HK-2 (cell line): ENCODE data around the gene NLRP3.
A peak's percentile ranks its signal among the peaks of the same experiment; 100 is the strongest.
"Not testable (repeated sequence)": the region's sequence is repeated elsewhere in the genome, so short reads cannot be mapped to it uniquely, and the experiment has no call there.

Experiments used
- DNase-seq: peaks from one replicate; pipeline ENCODE4 v3.0.0-alpha.2; 2018; ENCODE audit not compliant: unreplicated experiment

Gene NLRP3

DNA sequence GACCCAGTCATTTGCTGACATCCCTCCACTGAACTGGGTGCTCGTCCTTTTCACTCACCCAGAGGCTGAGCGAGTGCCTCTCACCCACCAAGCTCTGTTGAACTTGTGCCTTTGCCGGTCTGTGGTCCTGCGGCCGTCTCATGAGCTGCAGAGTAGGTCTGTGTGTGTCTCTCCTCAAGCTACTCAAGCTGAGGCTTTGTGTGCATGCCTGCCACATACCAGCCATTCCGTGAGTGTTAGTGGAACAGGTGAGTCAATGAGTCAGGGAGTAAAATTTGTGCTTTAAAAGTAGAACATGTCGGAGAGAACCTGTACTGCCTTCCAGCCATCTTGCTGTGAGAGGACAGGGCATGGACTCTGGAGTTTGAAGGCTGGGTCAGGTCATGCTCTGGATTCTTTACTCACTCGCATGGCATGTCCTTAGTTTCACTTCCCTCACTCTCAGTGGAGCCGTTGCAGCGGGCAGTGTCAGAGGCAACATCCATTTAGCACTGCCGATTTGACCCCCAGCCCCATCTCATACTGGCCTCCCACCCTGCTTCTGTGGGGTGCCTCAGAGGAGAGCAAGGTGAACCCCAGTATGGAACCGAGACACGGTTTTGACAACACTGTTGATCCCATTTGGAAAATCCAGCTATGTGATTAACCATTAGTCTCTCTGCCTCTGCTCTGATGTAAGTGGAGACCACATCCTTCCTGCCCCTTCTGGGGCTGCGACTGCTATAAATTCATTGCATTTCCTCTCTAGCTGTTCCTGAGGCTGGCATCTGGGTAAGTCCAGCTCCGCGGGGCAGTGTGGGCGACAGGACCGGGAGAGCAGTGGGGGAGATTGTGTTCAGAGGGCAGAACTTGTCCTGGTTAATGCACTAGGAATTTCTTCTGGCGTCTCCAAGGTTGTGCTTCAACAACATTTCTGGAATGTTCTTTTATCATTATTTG lies at the start of gene NLRP3:
TSS of gene NLRP3 (plus strand) at position 751 of the 939 bp plus-strand sequence. CDS start 2,628 bp downstream, outside the sequence.
- DNase-seq: no peak

DNA sequence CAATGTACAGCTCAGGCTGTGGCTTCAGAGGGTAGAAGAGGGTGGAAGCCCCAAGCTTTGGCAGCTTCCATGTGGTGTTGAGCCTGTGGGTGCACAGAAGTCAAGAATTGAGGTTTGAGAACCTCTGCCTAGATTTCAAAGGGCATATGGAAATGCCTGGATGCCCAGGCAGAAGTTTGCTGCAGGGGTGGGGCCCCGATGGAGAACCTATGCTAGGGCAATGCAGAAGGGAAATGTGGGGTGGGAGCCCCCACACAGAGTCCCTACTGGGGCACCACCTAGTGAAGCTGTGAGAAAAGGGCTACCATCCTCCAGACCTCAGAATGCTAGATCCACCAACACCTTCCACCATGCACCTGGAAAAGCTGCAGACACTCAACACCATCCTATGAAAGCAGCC lies 49.6 kb upstream of the NLRP3 start:
- not testable (repeated sequence) for DNase-seq

DNA sequence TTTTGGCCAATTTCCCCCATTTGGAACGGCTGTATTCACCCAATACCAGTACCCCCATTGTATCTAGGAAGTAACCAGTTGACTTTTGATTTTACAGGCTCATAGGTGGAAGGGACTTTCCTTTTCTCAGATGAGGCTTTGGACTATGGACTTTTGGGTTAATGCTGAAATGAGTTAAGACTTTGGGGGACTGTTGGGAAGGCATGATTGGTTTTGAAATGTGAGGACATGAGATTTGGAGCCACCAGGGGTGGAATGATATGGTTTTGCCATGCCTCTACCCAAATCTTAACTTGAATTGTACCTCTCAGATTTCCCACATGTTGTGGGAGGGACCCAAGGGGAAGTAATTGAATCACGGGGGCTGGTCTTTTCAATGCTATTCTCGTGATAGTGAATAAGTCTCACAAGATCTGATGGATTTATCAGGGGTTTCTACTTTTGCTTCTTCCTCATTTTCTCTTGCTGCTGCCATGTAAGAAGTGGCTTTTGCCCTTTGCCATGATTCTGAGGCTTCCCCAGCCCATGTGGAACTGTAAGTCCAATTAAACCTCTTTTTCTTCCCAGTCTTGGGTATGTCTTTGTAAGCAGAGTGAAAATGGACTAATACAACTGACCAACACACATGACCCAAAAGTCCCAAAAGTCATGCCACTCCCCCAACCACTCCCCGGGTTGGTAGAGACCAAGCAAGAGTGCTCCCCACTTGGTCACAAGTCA lies 48.9 kb upstream of the NLRP3 start:
- DNase-seq: no peak

DNA sequence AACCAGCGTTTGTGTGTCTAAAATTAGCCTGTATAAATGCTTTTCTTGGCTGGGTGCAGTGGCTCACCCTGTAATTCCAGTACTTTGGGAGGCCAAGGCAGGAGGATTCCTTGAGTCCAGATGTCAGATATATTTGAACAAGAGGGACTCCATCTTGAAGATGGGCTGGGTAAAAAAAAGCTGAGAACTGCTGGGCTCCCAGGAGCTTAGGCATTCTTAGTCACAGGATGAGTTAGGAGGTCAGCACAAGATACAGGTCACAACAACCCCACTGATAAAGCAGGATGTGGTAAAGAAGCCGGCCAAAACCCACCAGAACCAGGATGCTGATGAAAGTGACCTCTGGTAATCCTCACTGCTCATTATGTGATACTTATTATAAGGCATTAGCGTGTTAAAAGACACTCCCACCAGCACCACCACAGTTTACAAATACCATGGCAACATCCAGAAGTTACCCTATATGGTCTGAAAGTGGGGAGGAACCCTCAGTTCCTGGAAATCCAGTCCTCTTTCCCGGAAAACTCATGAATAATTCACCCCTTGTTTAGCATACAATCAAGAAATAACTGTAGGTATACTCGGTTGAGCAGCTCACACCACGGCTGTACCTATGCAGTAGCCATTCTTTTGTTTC lies 48.1 kb upstream of the NLRP3 start:
- DNase-seq: no peak

DNA sequence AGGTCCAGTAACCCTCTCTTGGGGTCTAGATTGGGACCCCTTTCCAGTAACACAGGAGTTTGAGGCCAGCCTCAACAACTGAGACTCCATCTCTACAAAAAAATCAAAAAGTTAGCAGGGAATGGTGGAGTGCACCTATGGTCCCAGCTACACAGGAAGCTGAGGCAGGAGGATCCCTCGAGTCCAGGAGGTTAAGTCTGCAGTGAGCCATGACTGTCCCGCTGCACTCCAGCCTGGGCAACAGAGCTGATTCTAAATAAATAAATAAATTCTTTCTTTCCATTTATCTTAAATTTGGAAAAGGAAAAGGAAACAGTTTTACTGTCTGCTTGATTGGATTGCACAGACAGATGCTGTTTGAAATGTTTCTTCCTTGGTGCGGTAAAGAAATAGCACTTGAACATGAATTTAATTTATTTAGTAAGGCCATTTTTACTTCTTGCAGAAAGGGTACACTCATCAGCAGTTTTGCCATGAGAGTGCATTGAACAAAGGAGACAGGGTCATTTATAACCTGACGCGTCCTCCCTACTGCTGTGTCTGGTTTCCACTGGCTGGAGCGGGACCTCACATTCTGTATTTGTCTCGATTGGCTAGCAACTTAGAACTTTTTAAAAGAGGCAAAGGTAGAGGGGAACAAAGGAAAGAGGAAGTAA lies 47.4 kb upstream of the NLRP3 start:
- DNase-seq: no peak

DNA sequence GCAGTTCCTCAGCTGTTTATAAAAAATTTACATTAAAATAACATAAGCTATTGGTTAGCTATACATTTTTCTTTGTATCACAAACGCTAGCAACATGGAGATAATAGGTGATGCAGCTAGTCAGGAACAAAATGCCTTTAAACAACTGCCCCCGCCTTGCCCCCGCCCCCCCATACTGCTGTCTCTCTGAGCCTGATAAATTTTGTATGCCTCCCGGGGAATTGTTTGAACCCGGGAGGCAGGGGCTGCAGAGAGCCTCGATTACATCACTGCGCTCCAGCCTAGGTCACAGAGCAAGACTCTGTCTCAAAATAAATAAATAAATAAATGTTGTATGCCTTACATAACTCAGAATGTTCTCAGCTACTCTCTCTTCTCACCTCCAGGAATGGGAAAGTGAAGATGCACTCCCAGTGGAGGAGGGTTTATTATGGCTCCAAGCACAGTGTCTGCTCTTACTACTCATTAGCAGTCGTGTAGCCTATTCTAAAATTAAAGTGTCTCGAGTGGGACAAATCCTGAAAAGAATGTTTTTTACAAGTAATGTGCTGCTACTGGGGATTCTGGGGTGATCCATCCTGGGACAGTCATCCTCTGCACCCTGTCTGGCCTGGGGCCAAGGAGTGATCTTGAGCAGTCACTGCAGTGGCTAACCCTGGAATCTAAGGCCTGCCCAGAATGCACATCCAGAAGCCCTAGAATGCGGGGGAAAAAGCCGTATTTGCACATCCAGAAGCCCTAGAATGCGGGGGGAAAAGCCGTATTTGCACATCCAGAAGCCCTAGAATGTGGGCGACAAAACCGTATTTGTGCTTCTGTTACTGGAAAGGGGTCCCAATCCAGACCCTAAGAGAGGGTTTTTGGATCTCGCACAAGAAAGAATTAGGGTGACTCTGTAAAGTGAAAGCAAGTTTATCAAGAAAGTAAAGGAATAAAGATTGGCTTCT lies 44.9 kb upstream of the NLRP3 start:
- no peak for DNase-seq

DNA sequence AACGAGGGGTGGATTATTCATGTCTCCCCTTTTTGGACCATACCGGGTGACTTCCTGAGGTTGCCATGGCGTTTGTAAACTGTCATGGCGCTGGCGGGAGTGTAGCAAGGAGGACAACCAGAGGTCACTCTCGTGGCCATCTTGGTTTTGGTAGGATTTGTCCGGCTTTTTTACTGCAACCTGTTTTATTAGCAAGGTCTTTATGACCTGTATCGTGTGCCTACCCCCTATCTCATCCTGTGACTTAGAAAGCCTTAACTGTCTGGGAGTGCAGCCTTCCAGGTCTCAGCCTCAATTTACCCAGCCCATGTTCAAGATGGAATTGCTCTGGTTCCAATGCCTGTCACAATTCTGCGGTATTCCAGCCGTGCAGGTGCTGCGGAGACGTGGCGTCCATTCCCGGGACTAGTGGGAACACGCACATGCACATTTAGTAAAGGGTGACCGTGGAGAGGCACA lies 44.1 kb upstream of the NLRP3 start:
- no peak for DNase-seq

DNA sequence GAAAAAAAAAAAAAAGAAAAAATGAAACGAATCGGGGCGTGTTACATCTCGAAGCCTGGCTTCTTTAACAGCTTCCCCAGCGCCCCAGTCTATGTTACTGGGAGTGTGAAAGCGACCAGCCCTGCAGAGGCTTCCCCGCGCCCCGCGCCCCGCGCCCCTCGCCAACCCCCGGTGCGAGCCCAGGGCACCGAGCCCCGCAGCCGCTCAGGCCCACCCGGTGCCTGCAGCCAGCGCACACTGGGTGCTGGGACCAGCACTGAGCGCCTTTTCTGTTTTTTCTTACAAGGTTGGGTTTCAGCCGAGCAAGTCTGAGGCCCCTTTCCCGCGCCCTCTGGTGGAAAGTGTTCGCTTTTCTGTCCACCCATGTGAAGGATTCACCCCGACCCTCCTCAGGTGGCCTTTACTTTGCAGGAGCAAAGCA lies 42.2 kb upstream of the NLRP3 start:
- no peak for DNase-seq

DNA sequence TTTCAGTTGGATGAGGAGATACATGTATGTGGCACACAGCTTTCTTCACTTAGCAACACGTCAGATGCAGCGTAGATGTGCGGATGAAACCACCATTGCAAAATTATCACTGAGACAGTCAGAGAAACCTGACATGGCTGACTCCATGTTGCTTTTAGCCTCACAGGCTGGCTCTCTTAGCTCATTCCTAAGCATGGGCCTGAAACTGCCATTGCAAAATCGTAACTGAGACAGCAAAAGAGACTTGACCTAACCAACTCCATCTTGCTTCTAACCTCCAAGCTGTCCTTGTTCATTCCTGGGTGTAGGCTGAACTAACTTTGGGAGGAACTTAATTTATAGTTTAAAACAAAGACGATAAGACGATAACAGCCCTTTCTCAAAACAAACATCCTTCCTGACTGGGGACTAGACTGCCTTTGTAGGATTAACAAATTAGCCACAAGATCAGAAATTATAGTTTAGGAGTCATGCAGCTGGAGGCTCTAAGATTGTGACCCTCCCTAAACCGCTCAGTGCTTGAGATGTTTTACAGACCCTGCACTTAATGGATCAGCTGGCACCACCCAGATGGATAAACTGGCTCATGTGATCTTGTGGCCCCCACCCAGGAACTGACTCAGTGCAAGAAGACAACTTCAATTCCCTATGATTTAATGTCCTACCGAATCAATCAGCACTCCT lies 41.2 kb upstream of the NLRP3 start:
- DNase-seq: not testable (repeated sequence)

DNA sequence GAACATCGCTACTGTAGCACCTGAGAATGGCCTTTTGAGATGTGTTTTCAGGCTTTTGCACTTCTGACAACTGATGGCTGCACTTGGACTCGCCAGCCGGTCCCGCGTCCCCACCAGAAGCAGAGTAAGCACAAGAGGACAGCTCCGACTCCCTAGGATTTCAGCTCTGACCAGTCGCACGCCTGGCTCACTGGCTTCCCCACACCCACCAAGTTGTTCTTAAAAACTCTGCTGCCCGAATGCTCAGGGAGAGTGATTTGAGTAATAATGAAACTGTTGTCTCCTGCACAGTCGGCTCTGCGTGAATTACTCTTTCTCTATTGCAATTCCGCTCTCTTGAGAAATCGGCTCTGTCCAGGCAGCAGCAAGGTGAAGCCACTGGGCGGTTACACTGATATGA lies 40.2 kb upstream of the NLRP3 start:
- DNase-seq: no peak

DNA sequence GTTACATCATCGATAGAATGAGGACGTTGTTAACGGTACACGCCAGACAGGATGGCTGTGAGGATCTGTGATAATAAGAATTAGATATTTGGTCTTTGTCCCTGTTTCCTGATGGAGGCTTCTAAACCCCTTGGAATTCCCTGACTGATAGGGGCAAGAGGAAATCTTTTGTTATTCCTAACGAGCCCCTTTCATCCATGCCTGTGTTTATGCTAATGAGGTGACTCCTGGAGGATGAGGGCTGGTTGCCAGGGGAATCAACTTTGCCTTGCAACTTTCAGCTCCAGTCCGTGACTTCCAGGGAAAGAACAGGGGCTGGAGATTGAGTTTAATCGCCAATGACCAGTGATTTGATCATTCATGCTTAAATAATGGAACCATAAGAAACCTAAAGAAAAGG lies 39.3 kb upstream of the NLRP3 start:
- DNase-seq: no peak

DNA sequence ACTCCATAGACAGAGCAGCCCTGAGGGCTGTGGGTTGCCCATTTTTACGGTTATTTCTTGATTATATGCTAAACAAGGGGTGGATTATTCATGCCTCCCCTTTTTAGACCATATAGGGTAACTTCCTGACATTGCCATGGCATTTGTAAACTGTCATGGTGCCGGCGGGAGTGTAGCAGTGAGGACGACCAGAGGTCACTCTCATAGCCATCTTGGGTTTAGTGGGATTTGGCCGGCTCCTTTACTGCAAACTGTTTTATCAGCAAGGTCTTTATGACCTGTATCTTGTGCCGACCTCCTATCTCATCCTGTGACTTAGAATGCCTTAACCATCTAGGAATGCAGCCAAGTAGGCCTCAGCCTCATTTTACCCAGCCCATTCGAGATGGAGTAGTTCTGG lies 38.3 kb upstream of the NLRP3 start:
- DNase-seq: not testable (repeated sequence)

DNA sequence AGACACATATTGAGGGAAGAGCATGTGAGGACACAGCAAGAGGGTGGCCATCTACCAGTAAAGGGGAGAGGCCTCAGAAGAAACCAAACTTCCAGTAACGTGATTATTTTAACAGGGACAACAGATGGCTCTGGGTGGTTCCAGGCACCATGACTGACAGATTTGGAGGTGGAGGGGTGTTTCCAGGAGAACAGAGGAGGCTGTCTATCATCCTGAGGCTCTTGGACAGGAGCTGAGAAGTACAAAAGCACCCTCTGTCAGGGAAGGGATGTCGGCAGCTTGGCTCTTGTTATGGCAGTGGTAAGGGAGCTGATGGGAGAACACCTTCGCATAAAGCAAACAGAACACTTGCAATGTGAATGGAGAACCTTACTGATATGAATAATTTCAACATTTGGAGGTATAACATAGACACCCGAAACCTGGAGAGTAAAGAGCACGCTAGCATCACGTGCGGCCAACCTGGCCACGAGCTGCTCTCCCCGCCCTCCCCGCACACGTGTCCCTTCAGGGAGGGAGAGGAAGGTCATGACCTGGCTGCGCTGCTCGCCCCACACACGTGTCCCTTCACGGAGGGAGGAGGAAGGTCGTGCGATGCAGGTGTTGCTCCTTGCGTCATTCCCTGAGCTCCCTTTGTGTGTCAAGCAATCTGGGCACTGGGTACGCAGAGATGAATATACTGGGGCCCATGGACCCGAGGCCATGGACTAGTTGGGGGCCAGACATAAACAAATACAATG lies 37.5 kb upstream of the NLRP3 start:
- no peak for DNase-seq

DNA sequence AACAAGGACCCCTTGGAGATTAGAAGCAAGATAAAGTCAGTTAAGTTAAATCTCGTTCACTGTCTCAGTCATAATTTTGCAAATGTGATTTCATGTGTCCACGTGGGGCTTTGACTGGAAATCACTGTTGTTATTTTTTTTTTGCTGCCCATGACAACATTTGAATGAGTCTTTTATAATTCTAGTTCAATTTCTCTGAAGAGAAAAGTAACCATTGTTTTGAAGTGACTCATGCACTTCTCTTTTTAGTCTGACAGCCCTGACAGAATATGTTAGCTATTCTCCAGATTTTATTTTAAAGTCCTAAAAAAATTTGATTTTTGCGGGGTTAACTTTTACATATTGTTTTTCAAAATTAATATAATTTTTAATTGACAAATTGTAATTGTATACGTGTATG lies 30.7 kb upstream of the NLRP3 start:
- no peak for DNase-seq

DNA sequence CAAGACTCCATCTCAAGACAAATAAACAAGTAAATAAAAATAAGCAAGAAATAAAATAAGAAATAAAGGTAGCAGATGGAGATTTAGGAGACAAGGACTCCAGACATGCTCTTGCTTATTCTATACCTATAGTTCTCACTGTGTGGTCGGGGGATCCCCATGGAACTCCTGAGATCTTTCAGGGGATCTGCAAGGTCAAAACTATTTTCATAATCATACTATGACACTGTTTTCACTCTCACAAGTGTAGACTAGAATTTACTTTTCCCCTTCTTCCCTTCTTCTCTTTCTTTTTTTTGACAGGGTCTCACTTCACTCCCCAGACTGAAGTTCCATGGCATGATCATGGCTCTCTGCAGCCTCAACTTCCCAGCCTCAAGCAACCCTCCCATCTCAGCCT lies 29.8 kb upstream of the NLRP3 start:
- DNase-seq: no peak

DNA sequence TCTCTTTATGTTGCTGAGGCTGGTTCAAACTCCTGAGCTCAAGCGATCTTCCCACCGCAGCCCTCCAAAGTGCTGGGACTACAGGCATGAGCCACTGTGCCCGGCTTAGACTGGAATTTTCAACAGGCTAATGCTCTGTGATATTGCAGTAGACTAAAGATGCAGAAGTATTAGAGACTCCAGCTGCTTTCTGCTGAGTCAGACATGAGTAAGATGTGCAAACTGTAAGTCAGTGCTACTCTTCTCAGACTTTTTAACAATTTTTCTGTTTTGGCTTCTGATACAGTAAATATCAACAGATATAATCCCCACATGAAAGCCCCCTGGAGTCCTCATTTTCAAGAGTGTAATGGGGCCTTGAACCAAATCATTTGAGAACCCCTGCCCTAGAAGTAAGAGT lies 29.3 kb upstream of the NLRP3 start:
- DNase-seq: no peak

DNA sequence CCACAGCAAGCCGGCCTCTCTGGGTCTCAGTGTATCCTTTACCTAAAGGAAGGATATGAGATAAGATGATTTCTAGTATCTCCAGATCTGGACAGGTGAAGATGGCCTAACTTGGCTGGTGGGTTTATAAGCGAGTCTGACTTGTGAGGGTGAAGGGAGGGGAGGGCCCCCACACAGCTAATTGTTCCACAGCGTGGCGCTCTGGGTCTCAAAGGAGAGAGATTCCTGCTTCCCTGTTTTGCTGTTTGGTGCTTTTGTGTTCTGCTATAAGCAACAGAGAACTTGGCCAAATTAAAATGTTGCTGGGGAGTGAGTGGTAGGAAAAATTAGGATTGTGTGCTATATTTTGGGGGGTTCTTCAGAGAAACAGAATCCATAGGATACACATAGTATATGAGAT lies 28.9 kb upstream of the NLRP3 start:
- DNase-seq: no peak

DNA sequence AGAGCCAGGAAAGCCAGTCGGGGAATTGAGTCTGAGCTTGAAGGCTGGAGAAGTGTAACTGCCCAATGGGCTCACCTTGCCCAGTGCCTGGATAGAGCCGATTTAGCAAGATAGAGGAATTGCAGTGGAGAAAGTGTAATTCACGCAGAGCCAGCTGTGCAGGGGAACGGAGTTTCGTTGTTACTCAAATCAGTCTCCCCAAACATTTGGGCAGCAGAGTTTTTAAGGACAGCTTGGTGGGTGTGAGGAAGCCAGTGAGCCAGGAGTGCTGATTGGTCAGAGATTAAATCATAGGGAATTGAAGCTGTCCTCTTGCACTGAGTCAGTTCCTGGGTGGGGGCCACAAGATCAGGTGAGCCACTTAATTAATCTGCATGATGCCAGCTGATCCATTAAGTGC lies 28.4 kb upstream of the NLRP3 start:
- no peak for DNase-seq

DNA sequence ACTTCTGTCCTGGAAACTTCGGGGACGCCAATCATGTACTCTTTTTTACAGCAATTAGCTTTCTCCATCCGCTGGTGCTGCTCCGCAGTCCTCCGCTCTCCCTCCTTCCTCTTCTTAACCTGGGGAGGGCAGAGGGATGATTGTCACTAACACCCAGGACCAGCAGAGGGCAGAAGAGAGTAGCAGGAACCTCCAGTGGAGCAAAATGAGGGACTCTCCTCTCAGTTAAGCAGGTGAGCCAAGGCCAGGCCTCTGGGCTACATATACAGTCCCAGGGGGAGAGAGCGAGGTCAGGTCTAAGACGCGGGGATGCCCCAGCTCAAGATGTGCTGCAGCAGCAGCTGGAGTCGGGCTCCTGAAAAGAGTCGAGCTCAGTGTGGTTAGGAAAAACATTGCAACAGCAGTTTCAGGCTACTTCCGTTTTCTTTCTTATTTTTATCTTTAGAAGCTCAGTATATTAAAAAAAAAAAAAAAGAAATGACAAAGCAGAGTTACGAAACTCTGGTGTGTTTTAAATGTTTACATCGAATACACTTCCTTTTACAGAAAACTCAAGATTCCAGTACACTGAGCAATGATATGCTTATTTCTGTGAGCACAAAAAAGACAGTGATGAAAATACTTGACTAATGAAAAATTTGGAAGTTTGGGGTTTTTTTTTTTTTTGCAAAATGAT lies 25.7 kb upstream of the NLRP3 start:
- DNase-seq: peak; percentile 81
